Stimulated activated CD8-positive, alpha-beta memory T cell treated with anti-CD3 and anti-CD28 coated beads, Interleukin-4, amount 100 ng/mL, for 24 hours (primary cell): ENCODE measurements around the gene HBEGF.

Experiments
- DNase-seq: peaks from one replicate; pipeline ENCODE4 v3.0.0-alpha.2; 2020; ENCODE audit warnings: low read depth

HBEGF gene

DNA sequence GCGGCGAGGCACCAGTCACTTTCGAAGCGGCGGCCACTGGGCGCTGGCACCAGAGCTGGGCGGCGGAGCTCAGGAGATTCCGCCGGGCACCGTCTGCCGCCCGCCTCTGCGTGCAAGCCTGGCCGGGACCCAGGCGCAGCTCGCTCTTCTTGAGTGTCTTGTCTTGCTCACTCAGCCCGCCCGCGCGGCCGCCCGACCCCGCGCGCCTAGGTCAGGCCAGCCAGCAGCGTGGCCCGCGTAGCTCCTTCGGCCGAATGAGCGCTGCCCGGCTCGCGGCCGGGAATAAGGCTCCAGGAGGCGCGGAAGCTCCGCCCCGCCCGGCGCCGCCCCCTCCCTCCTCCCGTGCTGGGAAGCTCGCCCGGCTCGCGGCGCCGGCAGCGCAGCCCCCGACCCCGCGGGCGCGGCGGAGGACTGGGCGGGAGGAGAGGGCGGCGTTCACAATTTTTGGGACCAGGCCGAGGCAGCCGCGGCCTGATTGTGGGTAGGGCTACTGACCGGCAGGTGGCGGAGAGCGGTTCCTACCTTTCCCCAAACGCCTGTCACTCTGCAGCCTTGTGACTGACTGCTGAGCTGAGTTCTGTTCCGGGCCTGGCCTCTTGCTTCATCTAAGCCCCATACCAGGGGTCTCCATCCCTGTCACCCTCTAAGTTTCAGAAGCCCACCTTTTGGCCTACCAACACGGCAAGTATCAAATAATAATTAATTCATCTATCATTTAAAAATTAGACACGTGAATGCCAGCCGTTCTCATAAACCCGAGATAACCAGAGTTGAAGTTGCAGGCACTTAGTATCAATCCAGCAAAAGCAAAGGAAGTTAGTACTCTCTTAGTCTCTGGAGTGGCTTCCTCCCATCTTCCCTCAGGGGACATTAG, at the start of gene HBEGF:
TSS of gene HBEGF (minus strand) at position 256 of the 874 bp plus-strand sequence. CDS start 275 bp downstream, outside the sequence.
- peak; percentile 25 for DNase-seq

DNA sequence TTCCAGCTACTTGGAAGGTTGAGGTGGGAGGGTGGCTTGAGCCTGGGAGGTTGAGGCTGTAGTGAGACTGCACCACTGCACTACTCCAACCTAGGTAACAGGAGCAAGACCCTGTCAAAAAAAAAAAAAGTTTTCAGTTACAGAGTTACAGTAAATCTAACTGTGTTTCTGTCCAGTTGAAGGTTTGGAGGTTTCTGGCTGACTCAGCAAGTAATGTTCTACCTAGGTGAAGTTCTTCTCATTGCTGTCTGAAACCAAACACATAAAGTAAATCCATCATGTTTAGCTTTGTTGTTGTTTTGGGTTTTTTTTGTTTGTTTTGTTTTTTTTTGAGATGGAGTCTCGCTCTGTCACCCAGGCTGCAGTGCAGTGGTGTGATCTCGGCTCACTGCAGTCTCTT, 47.3 kb upstream of the HBEGF start:
- DNase-seq = no peak

GRCh38 chr5:140391732-140392131, 45.3 kb upstream of the HBEGF start:
- no peak for DNase-seq

GRCh38 chr5:140391312-140391711, 44.9 kb upstream of the HBEGF start:
- no peak for DNase-seq

- DNase-seq = no peak
These were observed 41.6 kb upstream of the HBEGF start for GRCh38 chr5:140388052-140388451.

GRCh38 chr5:140383300-140383699, 36.9 kb upstream of the HBEGF start:
- no peak for DNase-seq

- no peak for DNase-seq
These were observed 36.5 kb upstream of the HBEGF start for GRCh38 chr5:140382866-140383265.

GRCh38 chr5:140381972-140382371, 35.6 kb upstream of the HBEGF start:
- DNase-seq = no peak

- no peak for DNase-seq
These were observed 34.9 kb upstream of the HBEGF start for GRCh38 chr5:140381351-140381750.

- peak; percentile 10 for DNase-seq
These were observed 26.6 kb upstream of the HBEGF start for GRCh38 chr5:140372971-140373487.

GRCh38 chr5:140371356-140372151, 25.2 kb upstream of the HBEGF start:
- DNase-seq = no peak

DNA sequence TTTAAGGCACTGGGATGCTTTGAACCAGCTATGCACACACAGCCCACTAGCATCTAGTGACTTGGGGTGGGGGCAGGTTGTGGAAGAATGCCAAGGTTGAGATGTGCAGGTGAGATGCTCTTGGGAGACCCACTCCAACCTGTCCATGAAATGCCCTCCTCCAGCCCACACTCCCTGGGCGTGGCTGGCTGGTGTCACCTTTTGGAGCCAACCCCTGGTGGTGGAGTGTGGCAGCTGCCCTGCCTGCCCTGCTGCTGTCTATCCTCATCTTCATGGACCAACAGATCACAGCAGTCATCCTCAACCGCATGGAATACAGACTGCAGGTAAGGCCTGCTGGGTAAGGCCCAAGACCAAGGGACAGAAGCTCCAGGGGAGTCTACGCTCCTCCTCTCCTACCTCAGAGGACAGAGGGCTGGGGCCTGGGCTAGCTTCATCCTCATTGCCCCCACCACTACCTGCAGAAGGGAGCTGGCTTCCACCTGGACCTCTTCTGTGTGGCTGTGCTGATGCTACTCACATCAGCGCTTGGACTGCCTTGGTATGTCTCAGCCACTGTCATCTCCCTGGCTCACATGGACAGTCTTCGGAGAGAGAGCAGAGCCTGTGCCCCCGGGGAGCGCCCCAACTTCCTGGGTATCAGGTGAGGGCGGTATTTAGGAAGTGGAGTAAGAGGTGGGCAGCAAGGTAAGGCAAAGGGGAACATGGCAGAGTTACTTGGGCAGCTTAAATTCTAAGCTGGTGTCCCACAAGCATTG, 21.0 kb upstream of the HBEGF start:
- no peak for DNase-seq

DNA sequence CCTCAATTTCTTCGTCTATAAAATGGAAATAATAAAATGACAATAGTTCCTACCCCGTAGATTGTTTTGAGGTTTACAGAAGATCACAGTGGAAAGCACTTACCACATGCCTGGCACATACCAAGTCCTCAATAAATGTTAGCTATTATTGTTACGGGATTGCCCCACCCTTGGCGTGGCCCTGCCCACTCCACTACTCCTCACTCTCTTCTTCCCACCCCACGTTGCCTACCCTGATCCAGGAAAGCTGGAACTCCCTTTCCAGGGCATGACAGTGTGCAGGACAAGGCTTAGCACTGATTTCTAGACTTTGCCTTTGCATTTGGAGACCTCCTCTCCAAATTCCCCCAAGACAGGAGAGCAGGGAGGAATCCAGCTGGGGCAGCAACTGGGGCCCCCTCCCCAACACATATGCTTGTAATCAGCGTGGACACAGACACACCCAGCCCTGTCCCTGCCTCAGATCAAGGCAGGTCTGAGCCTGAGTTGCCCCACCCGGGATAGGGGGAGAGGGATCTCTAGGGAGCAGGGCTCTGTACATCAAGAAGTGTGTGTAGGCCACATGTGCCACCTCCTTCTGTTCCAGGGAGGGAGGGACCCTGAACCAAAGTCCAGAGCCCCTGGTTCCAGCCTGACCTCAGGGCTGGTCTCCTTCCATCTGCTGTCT, 20.3 kb upstream of the HBEGF start:
- DNase-seq = no peak

DNA sequence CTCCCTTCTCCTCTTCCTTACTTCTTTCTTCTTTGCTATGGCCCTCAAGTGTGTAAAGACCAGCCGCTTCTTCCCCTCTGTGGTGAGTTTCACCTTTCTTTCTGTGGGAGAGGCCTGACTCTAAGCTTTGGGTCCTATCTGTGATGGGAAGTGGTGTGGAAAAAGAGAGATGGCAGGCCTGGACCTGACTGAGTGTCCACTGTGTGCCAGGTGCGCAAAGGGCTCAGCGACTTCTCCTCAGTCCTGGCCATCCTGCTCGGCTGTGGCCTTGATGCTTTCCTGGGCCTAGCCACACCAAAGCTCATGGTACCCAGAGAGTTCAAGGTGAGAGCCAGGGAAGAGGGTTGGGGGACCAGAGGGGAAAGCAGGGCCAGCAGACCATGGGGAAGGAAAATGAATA, 19.5 kb upstream of the HBEGF start:
- no peak for DNase-seq

DNA sequence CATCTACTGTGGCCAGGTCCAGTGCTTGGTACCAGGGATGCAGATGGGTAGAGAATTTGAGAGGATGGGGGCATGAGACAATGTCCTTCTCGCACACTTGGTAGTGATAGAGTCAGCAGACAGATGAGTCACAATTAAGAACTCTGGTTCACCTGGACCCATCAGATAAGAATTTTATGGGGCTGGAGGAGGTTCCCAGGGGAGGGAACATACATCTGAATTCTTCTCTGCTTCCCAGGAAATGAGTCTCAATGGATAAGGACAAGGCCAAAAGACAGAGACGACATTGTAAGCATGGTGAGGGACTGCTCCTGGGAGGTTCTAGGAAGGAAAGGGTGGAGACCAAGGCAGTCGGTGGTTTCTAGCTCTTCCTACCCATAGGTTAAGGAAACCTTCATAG, 18.9 kb upstream of the HBEGF start:
- DNase-seq = no peak

DNA sequence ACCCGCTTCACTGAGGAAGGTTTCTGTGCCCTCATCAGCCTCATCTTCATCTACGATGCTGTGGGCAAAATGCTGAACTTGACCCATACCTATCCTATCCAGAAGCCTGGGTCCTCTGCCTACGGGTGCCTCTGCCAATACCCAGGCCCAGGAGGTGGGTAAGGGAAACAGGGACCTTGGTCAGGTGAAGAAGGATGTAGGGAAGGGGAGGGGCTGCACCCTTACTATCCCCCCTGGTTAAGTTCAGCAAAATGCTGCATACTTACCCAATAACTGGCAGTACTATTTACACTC, 18.0 kb upstream of the HBEGF start:
- no peak for DNase-seq

GRCh38 chr5:140363631-140364471, 17.4 kb upstream of the HBEGF start:
- no peak for DNase-seq

- peak; percentile 73 for DNase-seq
These were observed 16.6 kb upstream of the HBEGF start for GRCh38 chr5:140362875-140363630.

- no peak for DNase-seq
These were observed 15.9 kb upstream of the HBEGF start for GRCh38 chr5:140362311-140362710.

DNA sequence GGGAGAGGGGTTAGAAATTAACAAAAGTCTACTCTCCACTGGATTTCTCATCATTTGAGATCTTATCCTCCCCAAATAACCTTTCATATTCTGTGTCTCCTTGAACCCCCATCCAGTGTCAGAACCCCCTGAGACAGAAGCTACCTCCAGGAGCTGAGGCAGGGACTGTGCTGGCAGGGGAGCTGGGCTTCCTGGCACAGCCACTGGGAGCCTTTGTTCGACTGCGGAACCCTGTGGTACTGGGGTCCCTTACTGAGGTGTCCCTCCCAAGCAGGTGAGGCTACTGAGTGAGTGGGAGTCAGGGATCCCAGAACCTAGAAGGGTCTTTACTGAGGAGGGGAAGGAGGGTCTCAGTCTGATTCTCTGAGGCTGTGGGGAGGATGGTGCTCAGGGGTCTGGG, 15.5 kb upstream of the HBEGF start:
- no peak for DNase-seq
